ENCODE data around the gene XK. TPM values are rescaled to one million over a fixed set of nuclear protein-coding genes. Genes with fewer than 3 reads are reported as not detected.

Gene XK
- polyA plus RNA-seq, 4 donors, result 8.7 to 11.0 (median 9.4) TPM

DNA sequence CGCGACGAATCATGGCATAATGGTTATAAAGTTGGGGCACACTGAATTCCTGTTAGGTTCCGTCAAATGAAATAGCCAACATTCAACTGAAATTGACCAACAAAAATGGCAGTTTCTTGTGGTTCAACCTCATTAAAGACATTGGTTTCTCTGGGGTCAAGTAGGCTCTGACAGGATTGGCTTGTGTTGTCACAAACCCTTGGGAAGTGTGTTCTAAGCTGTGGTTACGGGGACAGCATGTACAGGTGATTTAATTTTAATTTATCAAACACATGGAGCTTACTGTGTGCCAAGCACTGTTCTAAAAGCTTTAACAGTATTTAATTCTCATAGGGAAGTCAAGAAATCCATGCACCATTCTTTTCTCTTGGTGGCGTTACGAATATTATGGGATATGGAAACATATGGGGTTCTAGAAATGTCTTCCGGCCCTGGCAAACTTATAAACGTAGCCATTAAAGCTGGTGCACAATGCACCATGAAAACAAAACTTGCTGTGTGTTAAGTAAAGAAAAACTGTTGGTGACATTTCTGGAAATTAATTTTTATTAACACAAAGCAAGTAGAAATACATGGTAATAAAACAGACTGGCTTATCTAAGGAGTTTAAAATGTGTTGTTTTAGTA, 891 bp downstream of the XK start:
- H3K4me1 ChIP-seq (ENCODE audit: control insufficient read depth in 3 of 3, insufficient read depth in 2 of 3, low read depth in 1 of 3, low read length in 2 of 3), result peaks cover 0 to 11% (median 0%) of the 10 kb centered on the region in 3 donors
- H3K36me3 ChIP-seq (ENCODE audit: control insufficient read depth in 3 of 3, insufficient read depth in 2 of 3, low read depth in 1 of 3, low read length in 3 of 3), result no peaks in the 10 kb centered on the region
- H3K4me3 ChIP-seq (ENCODE audit: low read depth in 1 of 3, low read length in 3 of 3), result peak overlapping the region; percentile 40 to 56 (median 41)
- no peaks in the 10 kb centered on the region for H3K27me3 ChIP-seq (ENCODE audit: control insufficient read depth in 3 of 3, insufficient read depth in 3 of 3, low read length in 3 of 3)
- no peaks in the 10 kb centered on the region for H3K9me3 ChIP-seq (ENCODE audit: control insufficient read depth in 2 of 2, insufficient read depth in 1 of 2, low read depth in 1 of 2, low read length in 1 of 2)
- H3K27ac ChIP-seq (ENCODE audit: low read depth in 1 of 3, low read length in 2 of 3), result peak overlapping the region; percentile 76 to 93 (median 86)
- WGBS, 3 donors, result 32 to 53% (median 51%) methylated on average over 9 of the region's 9 CpGs
- DNase-seq (peak in 1 of 2 donors; percentile 20), FAIRE-seq (no peak)

DNA sequence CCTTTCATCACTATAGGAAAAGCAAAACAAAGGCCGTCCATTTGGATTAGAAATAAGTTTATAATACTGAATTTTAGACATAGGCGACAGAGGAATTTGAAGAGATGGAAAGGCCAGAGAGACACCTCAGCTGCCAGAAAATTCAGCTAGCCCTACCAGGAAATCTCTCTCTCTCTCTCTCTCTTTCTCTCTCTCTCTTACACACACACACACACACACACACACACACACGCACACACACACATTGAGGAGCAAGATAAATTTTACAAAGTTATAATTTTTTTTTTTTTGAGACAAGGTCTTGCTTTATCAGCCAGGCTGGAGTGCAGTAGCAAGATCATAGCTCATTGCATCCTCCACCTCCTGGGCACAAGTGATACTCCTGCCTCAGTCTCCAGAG, 1.4 kb downstream of the XK start:
- Histone ChIP-seq H3K4me3 (ENCODE audit: low read depth in 1 of 3, low read length in 3 of 3) (peak overlapping the region in 1 of 3 donors; percentile 12), H3K9me3 (ENCODE audit: control insufficient read depth in 2 of 2, insufficient read depth in 1 of 2, low read depth in 1 of 2, low read length in 1 of 2) (no peaks in the 10 kb centered on the region), H3K4me1 (ENCODE audit: control insufficient read depth in 3 of 3, insufficient read depth in 2 of 3, low read depth in 1 of 3, low read length in 2 of 3) (peaks cover 0 to 11% (median 0%) of the 10 kb centered on the region in 3 donors), H3K36me3 (ENCODE audit: control insufficient read depth in 3 of 3, insufficient read depth in 2 of 3, low read depth in 1 of 3, low read length in 3 of 3) (no peaks in the 10 kb centered on the region), H3K27ac (ENCODE audit: low read depth in 1 of 3, low read length in 2 of 3) (peak overlapping the region in 1 of 3 donors; percentile 86), H3K27me3 (ENCODE audit: control insufficient read depth in 3 of 3, insufficient read depth in 3 of 3, low read length in 3 of 3) (no peaks in the 10 kb centered on the region)
- FAIRE-seq, result no peak
- 39 to 78% (median 62%) methylated on average over 3 of the region's 3 CpGs for WGBS, 3 donors
- no peak for DNase-seq

DNA sequence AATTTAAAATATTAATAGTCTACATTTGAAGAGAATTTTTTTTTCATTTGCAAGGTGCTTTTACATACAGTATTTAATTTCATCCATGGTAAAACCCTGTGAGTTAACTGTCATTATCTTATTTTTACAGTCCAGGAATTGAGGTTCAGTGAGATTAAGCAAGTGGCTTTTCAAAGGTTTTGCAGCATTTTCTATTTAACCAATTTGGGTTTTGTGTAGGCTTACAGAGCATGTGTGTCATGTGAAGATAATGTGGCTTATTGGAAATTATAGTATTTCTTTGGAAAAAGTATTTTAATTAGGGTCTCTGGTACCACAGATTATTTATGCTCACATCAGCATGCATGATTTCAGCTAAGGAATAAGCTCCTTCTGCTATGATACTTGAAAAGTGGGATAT, 4.5 kb downstream of the XK start:
- DNase-seq (no peak), FAIRE-seq (no peak)
- Histone ChIP-seq H3K27me3 (ENCODE audit: control insufficient read depth in 3 of 3, insufficient read depth in 3 of 3, low read length in 3 of 3) (no peaks in the 10 kb centered on the region), H3K27ac (ENCODE audit: low read depth in 1 of 3, low read length in 2 of 3) (no peak overlapping the region), H3K4me3 (ENCODE audit: low read depth in 1 of 3, low read length in 3 of 3) (no peak overlapping the region), H3K36me3 (ENCODE audit: control insufficient read depth in 3 of 3, insufficient read depth in 2 of 3, low read depth in 1 of 3, low read length in 3 of 3) (peaks cover 0 to 2% (median 0%) of the 10 kb centered on the region in 3 donors), H3K9me3 (ENCODE audit: control insufficient read depth in 2 of 2, insufficient read depth in 1 of 2, low read depth in 1 of 2, low read length in 1 of 2) (no peaks in the 10 kb centered on the region), H3K4me1 (ENCODE audit: control insufficient read depth in 3 of 3, insufficient read depth in 2 of 3, low read depth in 1 of 3, low read length in 2 of 3) (peaks cover 0 to 7% (median 0%) of the 10 kb centered on the region in 3 donors)

DNA sequence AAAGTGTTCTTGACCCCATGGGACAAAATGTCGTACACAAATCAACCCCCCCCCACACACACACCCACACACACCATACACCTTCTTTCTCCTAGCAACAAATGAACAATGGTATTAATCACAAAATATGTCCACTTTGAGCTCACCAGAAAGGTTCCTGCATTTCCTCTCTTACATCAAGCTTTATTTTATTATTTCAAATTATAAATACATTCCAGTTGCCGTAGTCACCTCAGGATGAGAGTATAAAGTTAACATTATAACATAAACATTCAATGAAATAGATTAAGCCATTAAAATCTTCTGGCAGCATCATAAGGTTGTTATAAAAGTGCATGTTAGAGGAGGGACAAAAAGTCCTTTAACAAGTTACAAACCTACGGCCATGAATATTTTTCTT, 7.3 kb downstream of the XK start:
- 71 to 84% (median 80%) methylated on average over 3 of the region's 3 CpGs for WGBS, 3 donors
- Histone ChIP-seq H3K27ac (ENCODE audit: low read depth in 1 of 3, low read length in 2 of 3) (no peak overlapping the region), H3K27me3 (ENCODE audit: control insufficient read depth in 3 of 3, insufficient read depth in 3 of 3, low read length in 3 of 3) (no peaks in the 10 kb centered on the region), H3K4me1 (ENCODE audit: control insufficient read depth in 3 of 3, insufficient read depth in 2 of 3, low read depth in 1 of 3, low read length in 2 of 3) (no peaks in the 10 kb centered on the region), H3K36me3 (ENCODE audit: control insufficient read depth in 3 of 3, insufficient read depth in 2 of 3, low read depth in 1 of 3, low read length in 3 of 3) (peaks cover 0 to 2% (median 1%) of the 10 kb centered on the region in 3 donors), H3K4me3 (ENCODE audit: low read depth in 1 of 3, low read length in 3 of 3) (no peak overlapping the region), H3K9me3 (ENCODE audit: control insufficient read depth in 2 of 2, insufficient read depth in 1 of 2, low read depth in 1 of 2, low read length in 1 of 2) (no peaks in the 10 kb centered on the region)
- DNase-seq (no peak), FAIRE-seq (no peak)

DNA sequence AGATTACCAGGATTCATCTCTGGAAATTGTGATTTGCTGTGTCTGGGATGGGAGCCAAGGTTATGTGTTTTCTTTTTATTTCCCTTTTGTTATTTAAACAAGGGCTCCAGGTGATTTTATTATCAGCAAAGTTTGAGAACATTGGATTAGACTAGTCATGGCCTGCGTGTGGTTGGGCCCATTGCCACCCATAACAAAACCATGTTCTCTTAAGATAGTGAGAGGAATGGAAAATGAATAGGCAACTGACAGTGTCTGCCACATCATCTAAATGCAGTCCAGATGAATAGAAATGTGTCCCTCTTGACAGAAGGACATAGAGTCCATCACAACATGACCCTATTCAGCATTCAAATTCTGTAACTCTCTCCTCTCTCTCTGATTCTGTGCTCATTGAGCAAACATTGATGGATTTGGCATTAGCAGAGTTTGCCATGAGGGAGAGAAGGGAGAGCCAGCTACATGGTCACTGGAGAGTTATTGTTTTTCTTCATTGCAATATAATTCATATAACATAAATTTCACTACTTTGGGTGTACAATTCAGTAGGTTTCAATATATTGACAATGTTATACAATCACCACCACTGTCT, 11.7 kb downstream of the XK start:
- FAIRE-seq, result no peak
- H3K36me3 ChIP-seq (ENCODE audit: control insufficient read depth in 3 of 3, insufficient read depth in 2 of 3, low read depth in 1 of 3, low read length in 3 of 3), result peaks cover 0 to 15% (median 2%) of the 10 kb centered on the region in 3 donors
- no peak overlapping the region for H3K4me3 ChIP-seq (ENCODE audit: low read depth in 1 of 3, low read length in 3 of 3)
- H3K9me3 ChIP-seq (ENCODE audit: control insufficient read depth in 2 of 2, insufficient read depth in 1 of 2, low read depth in 1 of 2, low read length in 1 of 2), result no peaks in the 10 kb centered on the region
- DNase-seq, result no peak
- H3K27me3 ChIP-seq (ENCODE audit: control insufficient read depth in 3 of 3, insufficient read depth in 3 of 3, low read length in 3 of 3), result no peaks in the 10 kb centered on the region
- 9 to 46% (median 21%) methylated on average over 1 of the region's 1 CpG for WGBS, 3 donors
- no peak overlapping the region for H3K27ac ChIP-seq (ENCODE audit: low read depth in 1 of 3, low read length in 2 of 3)
- H3K4me1 ChIP-seq (ENCODE audit: control insufficient read depth in 3 of 3, insufficient read depth in 2 of 3, low read depth in 1 of 3, low read length in 2 of 3), result no peaks in the 10 kb centered on the region

DNA sequence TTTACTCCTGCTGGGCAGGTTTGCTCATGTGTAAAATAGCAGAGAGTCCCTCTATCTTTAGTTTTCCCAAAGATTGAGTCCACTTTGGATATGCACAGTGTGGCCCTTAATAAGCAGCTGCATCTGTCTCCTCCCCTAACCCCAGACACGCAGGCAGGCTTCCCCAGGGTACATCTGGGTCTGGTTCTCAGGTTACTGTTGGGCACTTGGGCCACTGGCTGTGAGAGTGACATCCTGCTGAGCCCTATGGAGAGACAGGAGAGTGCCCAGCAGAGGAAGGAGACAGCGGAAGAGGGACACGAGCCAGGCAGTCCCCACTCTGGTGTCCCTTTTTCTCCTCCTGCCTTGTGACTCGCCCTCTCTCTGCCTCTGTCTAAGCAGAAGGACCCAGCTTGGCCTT, 16.0 kb downstream of the XK start:
- Histone ChIP-seq H3K27ac (ENCODE audit: low read depth in 1 of 3, low read length in 2 of 3) (no peak overlapping the region), H3K4me3 (ENCODE audit: low read depth in 1 of 3, low read length in 3 of 3) (no peak overlapping the region), H3K27me3 (ENCODE audit: control insufficient read depth in 3 of 3, insufficient read depth in 3 of 3, low read length in 3 of 3) (no peaks in the 10 kb centered on the region), H3K9me3 (ENCODE audit: control insufficient read depth in 2 of 2, insufficient read depth in 1 of 2, low read depth in 1 of 2, low read length in 1 of 2) (no peaks in the 10 kb centered on the region), H3K4me1 (ENCODE audit: control insufficient read depth in 3 of 3, insufficient read depth in 2 of 3, low read depth in 1 of 3, low read length in 2 of 3) (no peaks in the 10 kb centered on the region), H3K36me3 (ENCODE audit: control insufficient read depth in 3 of 3, insufficient read depth in 2 of 3, low read depth in 1 of 3, low read length in 3 of 3) (peaks cover 0 to 15% (median 0%) of the 10 kb centered on the region in 3 donors)
- WGBS, 3 donors, result 67 to 90% (median 79%) methylated on average over 4 of the region's 4 CpGs
- no peak for FAIRE-seq
- no peak for DNase-seq

DNA sequence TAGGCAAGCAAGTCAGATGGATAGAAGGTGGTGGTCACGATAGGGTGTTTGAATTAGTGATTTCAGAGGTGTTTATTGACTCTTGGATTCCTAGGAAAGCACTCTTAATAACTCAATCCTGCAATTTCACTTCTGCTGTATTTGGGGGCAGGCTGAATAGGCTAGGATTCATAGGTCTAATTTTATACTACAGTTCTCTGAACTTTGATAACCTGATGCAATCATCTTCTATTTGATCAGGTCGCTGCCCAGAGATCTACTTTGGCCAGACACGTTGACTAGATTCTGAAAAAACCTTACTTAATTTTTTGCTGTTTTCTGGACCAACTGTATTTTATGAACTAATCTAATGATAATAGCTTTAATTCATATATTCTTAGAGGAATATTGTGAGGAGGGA, 26.4 kb downstream of the XK start:
- Histone ChIP-seq H3K36me3 (ENCODE audit: control insufficient read depth in 3 of 3, insufficient read depth in 2 of 3, low read depth in 1 of 3, low read length in 3 of 3) (peaks cover 0 to 2% (median 0%) of the 10 kb centered on the region in 3 donors), H3K27me3 (ENCODE audit: control insufficient read depth in 3 of 3, insufficient read depth in 3 of 3, low read length in 3 of 3) (no peaks in the 10 kb centered on the region), H3K9me3 (ENCODE audit: control insufficient read depth in 2 of 2, insufficient read depth in 1 of 2, low read depth in 1 of 2, low read length in 1 of 2) (no peaks in the 10 kb centered on the region), H3K27ac (ENCODE audit: low read depth in 1 of 3, low read length in 2 of 3) (no peak overlapping the region), H3K4me3 (ENCODE audit: low read depth in 1 of 3, low read length in 3 of 3) (no peak overlapping the region), H3K4me1 (ENCODE audit: control insufficient read depth in 3 of 3, insufficient read depth in 2 of 3, low read depth in 1 of 3, low read length in 2 of 3) (no peaks in the 10 kb centered on the region)
- DNase-seq, result no peak
- WGBS, 3 donors, result 32 to 68% (median 36%) methylated on average over 3 of the region's 3 CpGs
- FAIRE-seq, result no peak

DNA sequence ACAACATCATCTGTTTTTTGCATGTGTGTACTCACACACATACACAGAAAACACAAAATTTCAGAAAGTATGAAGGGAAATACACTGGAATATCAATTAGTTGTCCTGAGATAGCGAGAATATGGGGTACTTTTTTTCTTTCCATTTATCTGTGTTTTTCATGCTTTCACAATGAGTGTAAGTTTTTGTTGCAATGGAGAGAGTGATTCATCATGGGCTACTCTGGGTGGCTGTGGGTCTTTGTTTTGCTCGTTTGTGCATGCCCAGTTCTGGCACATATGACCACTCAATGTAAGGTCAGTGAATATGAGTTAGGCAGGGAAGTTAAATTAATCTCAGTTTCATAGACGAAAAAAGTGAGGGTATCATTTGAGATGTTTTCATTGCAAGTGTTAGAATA, 26.9 kb downstream of the XK start:
- H3K9me3 ChIP-seq (ENCODE audit: control insufficient read depth in 2 of 2, insufficient read depth in 1 of 2, low read depth in 1 of 2, low read length in 1 of 2), result no peaks in the 10 kb centered on the region
- H3K27ac ChIP-seq (ENCODE audit: low read depth in 1 of 3, low read length in 2 of 3), result no peak overlapping the region
- H3K36me3 ChIP-seq (ENCODE audit: control insufficient read depth in 3 of 3, insufficient read depth in 2 of 3, low read depth in 1 of 3, low read length in 3 of 3), result peaks cover 0 to 2% (median 0%) of the 10 kb centered on the region in 3 donors
- H3K4me1 ChIP-seq (ENCODE audit: control insufficient read depth in 3 of 3, insufficient read depth in 2 of 3, low read depth in 1 of 3, low read length in 2 of 3), result no peaks in the 10 kb centered on the region
- H3K4me3 ChIP-seq (ENCODE audit: low read depth in 1 of 3, low read length in 3 of 3), result no peak overlapping the region
- no peaks in the 10 kb centered on the region for H3K27me3 ChIP-seq (ENCODE audit: control insufficient read depth in 3 of 3, insufficient read depth in 3 of 3, low read length in 3 of 3)
- no peak for FAIRE-seq
- no peak for DNase-seq
- 59 to 83% (median 77%) methylated on average over 3 of the region's 3 CpGs for WGBS, 3 donors

DNA sequence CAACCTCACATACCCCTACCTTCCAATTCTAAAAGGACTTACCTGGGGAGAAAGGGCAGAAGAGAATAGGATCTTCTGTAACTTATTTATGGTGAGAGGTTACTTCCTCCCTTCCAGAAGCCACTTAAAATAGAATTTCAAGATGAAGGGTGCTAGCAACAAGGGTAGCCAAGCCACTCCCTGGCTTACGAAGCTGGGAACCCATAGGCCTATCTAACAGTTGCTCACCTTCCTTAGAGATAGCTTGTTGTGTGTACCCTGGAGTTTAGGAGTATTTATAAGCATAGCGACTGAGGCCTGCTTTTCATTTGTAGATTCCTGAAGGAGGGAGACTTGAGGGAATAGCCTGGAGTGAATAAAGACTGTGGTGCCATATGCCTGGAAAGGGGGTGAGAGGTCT, 28.9 kb downstream of the XK start:
- FAIRE-seq, result no peak

More for the DNA sequence above, 28.9 kb downstream of the XK start:
- no peaks in the 10 kb centered on the region for H3K27me3 ChIP-seq (ENCODE audit: control insufficient read depth in 3 of 3, insufficient read depth in 3 of 3, low read length in 3 of 3)
- no peaks in the 10 kb centered on the region for H3K4me1 ChIP-seq (ENCODE audit: control insufficient read depth in 3 of 3, insufficient read depth in 2 of 3, low read depth in 1 of 3, low read length in 2 of 3)
- WGBS, 3 donors, result 63 to 87% (median 86%) methylated on average over 2 of the region's 2 CpGs
- H3K9me3 ChIP-seq (ENCODE audit: control insufficient read depth in 2 of 2, insufficient read depth in 1 of 2, low read depth in 1 of 2, low read length in 1 of 2), result no peaks in the 10 kb centered on the region
- DNase-seq, result no peak
- H3K36me3 ChIP-seq (ENCODE audit: control insufficient read depth in 3 of 3, insufficient read depth in 2 of 3, low read depth in 1 of 3, low read length in 3 of 3), result no peaks in the 10 kb centered on the region
- no peak overlapping the region for H3K27ac ChIP-seq (ENCODE audit: low read depth in 1 of 3, low read length in 2 of 3)
- no peak overlapping the region for H3K4me3 ChIP-seq (ENCODE audit: low read depth in 1 of 3, low read length in 3 of 3)
